Measurements from ENCODE around the gene CRB2. TPM values are rescaled to one million over a fixed set of nuclear protein-coding genes. Genes with fewer than 3 reads are reported as not detected.

CRB2 gene
- total RNA-seq, 6 experiments from 2014 or later, result not detected

DNA sequence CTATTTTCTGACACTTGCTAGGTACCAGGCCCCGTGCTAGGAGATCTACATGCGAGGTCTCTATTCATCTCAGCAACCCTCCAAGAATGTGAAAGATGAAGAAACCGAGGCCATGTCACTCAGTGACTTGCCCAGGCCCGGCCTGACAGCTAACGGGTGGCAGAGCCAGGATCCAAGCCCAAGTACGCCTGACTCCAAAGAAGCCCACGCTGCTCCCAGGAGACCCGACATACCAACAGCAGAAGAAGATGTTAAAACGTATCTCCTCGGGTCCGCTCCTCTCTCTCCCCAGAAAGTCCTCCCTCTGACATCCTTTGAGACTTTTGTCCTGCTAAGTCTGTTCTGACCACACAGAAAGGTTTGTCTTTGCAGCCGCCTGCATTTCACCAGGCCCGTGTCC lies 65.2 kb downstream of the CRB2 start:
- ATAC-seq, result no peak
- TF ChIP-seq CTCF (IDR thresholded peaks at IDR 0.05) (no peak), POLR2A (IDR thresholded peaks at IDR 0.05) (no peak)
- Histone ChIP-seq H3K9me3 (no peaks in the 10 kb centered on the region), H3K4me3 (no peak overlapping the region), H3K4me1 (no peaks in the 10 kb centered on the region), H3K27ac (no peak overlapping the region), H3K27me3 (no peaks in the 10 kb centered on the region), H3K36me3 (peaks cover 0 to 3% (median 0%) of the 10 kb centered on the region in 4 donors)
- DNase-seq, result peak in 1 of 3 donors; percentile 10
- WGBS (ENCODE audit: insufficient coverage, low coverage, low lambda C conversion rate, missing lambda C conversion rate), result 95% methylated on average over 6 of the region's 13 CpGs
- intact Hi-C loops (cut with DNase I), result no loop called here

GRCh38 chr9:123421801-123422455 lies 65.9 kb downstream of the CRB2 start:
- intact Hi-C loops (cut with DNase I), result no loop called here
- no peaks in the 10 kb centered on the region for H3K4me1 ChIP-seq
- H3K9me3 ChIP-seq, result no peaks in the 10 kb centered on the region
- no peak overlapping the region for H3K27ac ChIP-seq
- DNase-seq (peak in 1 of 3 donors; percentile 13), ATAC-seq (no peak)
- H3K4me3 ChIP-seq, result no peak overlapping the region
- 86% methylated on average over 6 of the region's 8 CpGs for WGBS (ENCODE audit: insufficient coverage, low coverage, low lambda C conversion rate, missing lambda C conversion rate)
- H3K27me3 ChIP-seq, result no peaks in the 10 kb centered on the region
- peaks cover 0 to 3% (median 0%) of the 10 kb centered on the region in 4 donors for H3K36me3 ChIP-seq
- TF ChIP-seq CTCF (IDR thresholded peaks at IDR 0.05) (no peak), POLR2A (IDR thresholded peaks at IDR 0.05) (no peak)

GRCh38 chr9:123422635-123423310 lies 66.8 kb downstream of the CRB2 start:
- H3K27ac ChIP-seq, result no peak overlapping the region
- ATAC-seq (no peak), DNase-seq (peak in 2 of 3 donors; percentile 15 to 26)
- no peak overlapping the region for H3K4me3 ChIP-seq
- intact Hi-C loops (cut with DNase I), result no loop called here
- no peaks in the 10 kb centered on the region for H3K4me1 ChIP-seq
- H3K9me3 ChIP-seq, result no peaks in the 10 kb centered on the region
- peaks cover 0 to 3% (median 0%) of the 10 kb centered on the region in 4 donors for H3K36me3 ChIP-seq
- H3K27me3 ChIP-seq, result no peaks in the 10 kb centered on the region
- WGBS (ENCODE audit: insufficient coverage, low coverage, low lambda C conversion rate, missing lambda C conversion rate), result 85% methylated on average over 5 of the region's 21 CpGs
- TF ChIP-seq POLR2A (IDR thresholded peaks at IDR 0.05) (no peak), CTCF (IDR thresholded peaks at IDR 0.05) (no peak)

- intact Hi-C loops (cut with DNase I), result no loop called here
- Histone ChIP-seq H3K4me1 (no peaks in the 10 kb centered on the region), H3K4me3 (no peak overlapping the region), H3K27me3 (no peaks in the 10 kb centered on the region), H3K27ac (no peak overlapping the region), H3K9me3 (no peaks in the 10 kb centered on the region), H3K36me3 (peaks cover 0 to 3% (median 0%) of the 10 kb centered on the region in 4 donors)
- DNase-seq (peak in 1 of 3 donors; percentile 35), ATAC-seq (no peak)
- TF ChIP-seq CTCF (IDR thresholded peaks at IDR 0.05) (no peak), POLR2A (IDR thresholded peaks at IDR 0.05) (no peak)
- no CpG with 5 or more reads among the region's 8 CpGs for WGBS (ENCODE audit: insufficient coverage, low coverage, low lambda C conversion rate, missing lambda C conversion rate)
Measured at GRCh38 chr9:123423311-123423640, 67.3 kb downstream of the CRB2 start.
